DOHH2 (cell line): ENCODE data around the gene RUFY1.

Experiments
- H3F3A ChIP-seq: fragments of 200-600 bp; sonication (generic), shearing (Covaris generic); 2 replicates; pipeline ENCODE4 v1.6.0; 2016; ENCODE audit warnings: antibody characterized with exemption, mild to moderate bottlenecking; ENCODE audit not compliant: control insufficient read depth, insufficient read depth
- H3K27ac ChIP-seq: fragments of 200-600 bp; sonication (generic); 2 replicates; pipeline ENCODE4 v1.5.1; 2014; ENCODE audit warnings: low read depth, mild to moderate bottlenecking, low read length, moderate library complexity
- H3K27me3 ChIP-seq: fragments of 200-600 bp; sonication (generic); 2 replicates; pipeline ENCODE4 v1.6.1; 2014; ENCODE audit warnings: mild to moderate bottlenecking, low read length, mixed read lengths; ENCODE audit not compliant: control insufficient read depth
- H3K36me3 ChIP-seq: fragments of 200-600 bp; sonication (generic); 2 replicates; pipeline ENCODE4 v1.6.1; 2014; ENCODE audit warnings: mild to moderate bottlenecking, low read length, moderate library complexity, mixed read lengths; ENCODE audit not compliant: control insufficient read depth
- H3K4me1 ChIP-seq: fragments of 200-600 bp; sonication (generic); 2 replicates; pipeline ENCODE4 v1.6.1; 2014; ENCODE audit warnings: mild to moderate bottlenecking, low read length, mixed read lengths; ENCODE audit not compliant: control insufficient read depth
- H3K4me2 ChIP-seq: fragments of 200-600 bp; sonication (generic); 2 replicates; pipeline ENCODE4 v1.6.0; 2014; ENCODE audit warnings: mild to moderate bottlenecking, low read length, moderate library complexity
- H3K4me3 ChIP-seq: fragments of 200-600 bp; sonication (generic); 2 replicates; pipeline ENCODE4 v1.5.1; 2014; ENCODE audit warnings: mild to moderate bottlenecking, low read length, mixed read lengths
- H3K79me2 ChIP-seq: fragments of 200-600 bp; sonication (generic); 2 replicates; pipeline ENCODE4 v1.6.1; 2014; ENCODE audit warnings: mild to moderate bottlenecking, low read length, mixed read lengths; ENCODE audit not compliant: control insufficient read depth
- H3K9me2 ChIP-seq: fragments of 200-600 bp; sonication (generic); replicated peaks from 2 replicates; pipeline ENCODE4 v1.6.1; 2014; ENCODE audit warnings: mild to moderate bottlenecking, low read length, mixed read lengths; ENCODE audit not compliant: control insufficient read depth
- H3K9me3 ChIP-seq: fragments of 200-600 bp; sonication (generic); 2 replicates; pipeline ENCODE4 v1.6.1; 2014; ENCODE audit warnings: antibody characterized with exemption, low read length, mixed read lengths; ENCODE audit not compliant: control insufficient read depth, insufficient read depth
- H4K20me1 ChIP-seq: fragments of 200-600 bp; sonication (generic); 2 replicates; pipeline ENCODE4 v1.6.0; 2014; ENCODE audit warnings: low read depth, mild to moderate bottlenecking, antibody characterized with exemption, low read length, moderate library complexity; ENCODE audit not compliant: control insufficient read depth, insufficient read depth
- EZH2phosphoT487 ChIP-seq: fragments of 200-600 bp; sonication (generic); IDR thresholded peaks from 2 replicates; pipeline ENCODE4 v1.6.1; 2017; ENCODE audit warnings: borderline replicate concordance, mild to moderate bottlenecking, antibody characterized with exemption, low read length, moderate library complexity, mixed read lengths
- TF ChIP-seq, protein P1 (sequence below): fragments of 200-600 bp; sonication (generic); IDR thresholded peaks from one replicate; pipeline ENCODE4 v1.5.1; 2014; ENCODE audit warnings: antibody characterized with exemption, mild to moderate bottlenecking, low read depth, low read length; ENCODE audit not compliant: poor library complexity, severe bottlenecking

RUFY1 gene

GRCh38 chr5:179504600-179505396 lies 45.6 kb upstream of the RUFY1 start:
- no peaks in the 10 kb centered on the region for H3K79me2 ChIP-seq
- H3K27me3 ChIP-seq, result no peaks in the 10 kb centered on the region
- H3F3A ChIP-seq, result no peaks in the 10 kb centered on the region
- H3K9me3 ChIP-seq, result no peaks in the 10 kb centered on the region
- no peak overlapping the region for H3K4me2 ChIP-seq
- no peaks in the 10 kb centered on the region for H3K36me3 ChIP-seq
- H3K4me3 ChIP-seq, result no peak overlapping the region
- H4K20me1 ChIP-seq, result no peaks in the 10 kb centered on the region
- H3K9me2 ChIP-seq, result no peaks in the 10 kb centered on the region
- TF ChIP-seq EZH2phosphoT487, result no peak
- TF ChIP-seq, protein P1, sequence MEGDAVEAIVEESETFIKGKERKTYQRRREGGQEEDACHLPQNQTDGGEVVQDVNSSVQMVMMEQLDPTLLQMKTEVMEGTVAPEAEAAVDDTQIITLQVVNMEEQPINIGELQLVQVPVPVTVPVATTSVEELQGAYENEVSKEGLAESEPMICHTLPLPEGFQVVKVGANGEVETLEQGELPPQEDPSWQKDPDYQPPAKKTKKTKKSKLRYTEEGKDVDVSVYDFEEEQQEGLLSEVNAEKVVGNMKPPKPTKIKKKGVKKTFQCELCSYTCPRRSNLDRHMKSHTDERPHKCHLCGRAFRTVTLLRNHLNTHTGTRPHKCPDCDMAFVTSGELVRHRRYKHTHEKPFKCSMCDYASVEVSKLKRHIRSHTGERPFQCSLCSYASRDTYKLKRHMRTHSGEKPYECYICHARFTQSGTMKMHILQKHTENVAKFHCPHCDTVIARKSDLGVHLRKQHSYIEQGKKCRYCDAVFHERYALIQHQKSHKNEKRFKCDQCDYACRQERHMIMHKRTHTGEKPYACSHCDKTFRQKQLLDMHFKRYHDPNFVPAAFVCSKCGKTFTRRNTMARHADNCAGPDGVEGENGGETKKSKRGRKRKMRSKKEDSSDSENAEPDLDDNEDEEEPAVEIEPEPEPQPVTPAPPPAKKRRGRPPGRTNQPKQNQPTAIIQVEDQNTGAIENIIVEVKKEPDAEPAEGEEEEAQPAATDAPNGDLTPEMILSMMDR, result no peak
- no peak overlapping the region for H3K27ac ChIP-seq
- peaks cover 18% of the 10 kb centered on the region for H3K4me1 ChIP-seq

DNA sequence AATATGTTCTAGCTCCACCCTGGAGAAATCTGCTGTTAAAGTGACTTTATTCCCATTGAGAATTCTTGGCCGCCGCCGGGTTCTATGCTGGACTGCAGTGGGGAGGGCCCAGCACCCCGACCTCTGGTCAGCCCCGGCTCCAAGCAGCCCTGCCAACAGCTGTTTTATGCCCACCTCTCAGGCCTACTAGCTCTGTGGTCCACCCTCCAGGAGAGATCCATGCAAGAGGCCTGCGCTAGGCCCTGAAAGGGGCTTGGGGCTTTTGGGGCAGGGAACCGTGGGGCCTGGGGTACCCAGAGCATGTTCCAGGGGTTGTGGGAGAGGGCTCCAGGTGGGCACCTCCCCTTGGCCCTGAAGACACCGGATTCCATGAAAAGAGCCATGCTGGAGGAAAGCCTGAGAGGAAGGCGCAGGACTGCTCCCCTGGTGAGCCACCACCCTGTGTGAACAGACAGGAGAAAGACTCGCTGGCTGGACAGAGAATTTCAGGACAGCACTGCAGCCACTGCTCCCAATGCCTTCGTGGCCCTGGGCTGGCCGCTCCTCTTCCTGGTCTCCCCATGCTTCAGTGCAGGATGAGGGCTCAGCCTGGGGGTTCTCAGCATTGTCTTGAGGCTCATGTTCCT lies 44.6 kb upstream of the RUFY1 start:
- Histone ChIP-seq H3K4me2 (no peak overlapping the region), H3K27me3 (no peaks in the 10 kb centered on the region), H3F3A (no peaks in the 10 kb centered on the region), H3K79me2 (no peaks in the 10 kb centered on the region), H3K36me3 (no peaks in the 10 kb centered on the region), H3K9me2 (no peaks in the 10 kb centered on the region), H3K4me1 (peaks cover 21% of the 10 kb centered on the region), H3K9me3 (no peaks in the 10 kb centered on the region), H3K27ac (no peak overlapping the region), H3K4me3 (no peak overlapping the region), H4K20me1 (no peaks in the 10 kb centered on the region)
- TF ChIP-seq EZH2phosphoT487, result no peak
- TF ChIP-seq, protein P1, result no peak

DNA sequence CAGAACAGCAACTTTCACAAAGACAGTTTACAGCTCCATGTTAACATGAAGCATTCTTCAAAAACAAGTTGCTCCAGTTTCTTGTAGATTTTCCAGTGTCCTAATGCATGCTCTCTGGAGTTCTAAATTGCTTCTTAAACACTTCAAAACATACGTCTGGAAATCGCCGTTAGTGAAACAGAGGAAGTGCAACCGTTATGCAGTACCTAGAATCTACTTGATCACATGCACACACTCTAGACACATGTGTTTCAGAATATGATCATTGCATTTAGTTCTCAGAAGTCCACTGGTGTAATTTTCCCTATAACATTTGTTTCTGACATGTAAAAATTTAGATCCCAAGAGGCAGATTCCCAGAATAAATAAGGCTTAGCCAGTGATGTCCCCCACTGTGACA lies 41.1 kb upstream of the RUFY1 start:
- Histone ChIP-seq H3K9me3 (no peaks in the 10 kb centered on the region), H3K79me2 (no peaks in the 10 kb centered on the region), H3K4me1 (peaks cover 21% of the 10 kb centered on the region), H3K9me2 (no peaks in the 10 kb centered on the region), H4K20me1 (no peaks in the 10 kb centered on the region), H3K4me3 (peak overlapping the region; percentile 4; the same call in 1 of the 2 replicates), H3F3A (no peaks in the 10 kb centered on the region), H3K36me3 (no peaks in the 10 kb centered on the region), H3K27ac (no peak overlapping the region), H3K4me2 (peak overlapping the region; percentile 27), H3K27me3 (no peaks in the 10 kb centered on the region)
- TF ChIP-seq, protein P1, result no peak
- no peak for TF ChIP-seq EZH2phosphoT487
